ENCODE data around the gene STAT5B. TPM values are rescaled to one million over a fixed set of nuclear protein-coding genes. Genes with fewer than 3 reads are reported as not detected.

The STAT5B gene
- total RNA-seq, 1 donor from 2014 or later: 23.1 TPM

DNA sequence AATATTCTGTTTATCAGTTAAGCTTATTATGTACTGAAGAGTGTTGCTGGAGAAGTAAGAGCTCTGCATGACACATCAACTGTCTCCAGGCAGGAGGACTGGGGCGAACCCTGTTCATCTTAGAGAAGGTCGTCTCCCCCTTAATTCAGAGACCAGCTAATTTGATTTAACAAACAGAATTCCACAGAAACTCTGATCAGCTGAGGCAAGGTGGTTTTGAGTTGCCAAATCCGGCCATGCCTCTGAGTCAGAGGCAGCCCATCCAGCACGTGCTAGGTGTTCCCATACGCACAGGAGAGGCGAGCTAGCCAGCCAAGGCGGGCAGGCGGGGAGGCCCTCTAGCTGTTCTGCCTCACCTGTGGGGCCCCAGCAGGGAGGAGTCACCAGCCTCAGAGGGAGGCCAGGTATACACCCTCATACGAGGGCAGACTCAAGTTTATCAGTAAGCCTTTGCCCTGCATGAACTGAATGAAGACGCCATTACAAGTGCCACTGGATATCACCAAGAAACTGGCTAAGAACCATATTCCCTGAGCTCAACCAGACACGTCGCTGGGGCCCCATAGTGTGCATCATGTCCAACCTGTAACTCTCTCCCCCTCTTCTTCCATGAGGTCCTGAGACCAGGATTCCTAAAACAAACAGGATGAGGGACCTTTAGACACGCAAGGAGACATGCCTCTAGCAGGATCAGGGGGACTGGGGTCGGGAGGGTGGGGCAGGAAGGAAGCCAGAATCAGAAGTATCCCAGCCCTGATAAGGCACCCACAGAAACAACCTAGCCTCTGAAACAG, 37.8 kb upstream of the STAT5B start:
- Histone ChIP-seq H3K4me2 (ENCODE audit: low read length) (no peak overlapping the region), H3K4me3 (ENCODE audit: insufficient read depth, low read depth, low read length) (no peak overlapping the region), H3K36me3 (ENCODE audit: insufficient read depth, low read length) (peaks cover 17% of the 10 kb centered on the region), H3K79me2 (ENCODE audit: insufficient read depth, low read length) (no peaks in the 10 kb centered on the region), H4K20me1 (ENCODE audit: insufficient read depth, low read length) (peaks cover 16% of the 10 kb centered on the region), H3K27ac (ENCODE audit: low read depth, low read length) (no peak overlapping the region), H3K9ac (ENCODE audit: low read length) (no peak overlapping the region), H2AFZ (ENCODE audit: low read depth, low read length) (no peak overlapping the region), H3K9me3 (ENCODE audit: insufficient read depth, low read depth, low read length) (no peaks in the 10 kb centered on the region), H3K27me3 (ENCODE audit: insufficient read depth, low read length) (no peaks in the 10 kb centered on the region), H3K4me1 (ENCODE audit: insufficient read depth, low read length) (peaks cover 6% of the 10 kb centered on the region)
- DNase-seq (ENCODE audit: low read depth) (no peak), FAIRE-seq (no peak)
- no peak for TF ChIP-seq EZH2 (IDR thresholded peaks at IDR 0.05; ENCODE audit: insufficient read depth, low read length)
- TF ChIP-seq, protein P1, sequence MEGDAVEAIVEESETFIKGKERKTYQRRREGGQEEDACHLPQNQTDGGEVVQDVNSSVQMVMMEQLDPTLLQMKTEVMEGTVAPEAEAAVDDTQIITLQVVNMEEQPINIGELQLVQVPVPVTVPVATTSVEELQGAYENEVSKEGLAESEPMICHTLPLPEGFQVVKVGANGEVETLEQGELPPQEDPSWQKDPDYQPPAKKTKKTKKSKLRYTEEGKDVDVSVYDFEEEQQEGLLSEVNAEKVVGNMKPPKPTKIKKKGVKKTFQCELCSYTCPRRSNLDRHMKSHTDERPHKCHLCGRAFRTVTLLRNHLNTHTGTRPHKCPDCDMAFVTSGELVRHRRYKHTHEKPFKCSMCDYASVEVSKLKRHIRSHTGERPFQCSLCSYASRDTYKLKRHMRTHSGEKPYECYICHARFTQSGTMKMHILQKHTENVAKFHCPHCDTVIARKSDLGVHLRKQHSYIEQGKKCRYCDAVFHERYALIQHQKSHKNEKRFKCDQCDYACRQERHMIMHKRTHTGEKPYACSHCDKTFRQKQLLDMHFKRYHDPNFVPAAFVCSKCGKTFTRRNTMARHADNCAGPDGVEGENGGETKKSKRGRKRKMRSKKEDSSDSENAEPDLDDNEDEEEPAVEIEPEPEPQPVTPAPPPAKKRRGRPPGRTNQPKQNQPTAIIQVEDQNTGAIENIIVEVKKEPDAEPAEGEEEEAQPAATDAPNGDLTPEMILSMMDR (IDR thresholded peaks at IDR 0.05; ENCODE audit: insufficient read depth, low read depth, low read length): no peak
- no peak overlapping the region for H3K27ac Mint-ChIP-seq (ENCODE audit: unreplicated experiment)
- H3K36me3 Mint-ChIP-seq (ENCODE audit: low read depth, unreplicated experiment): peaks cover 20% of the 10 kb centered on the region
- H3K4me3 Mint-ChIP-seq (ENCODE audit: unreplicated experiment): no peak overlapping the region
- H3K9me3 Mint-ChIP-seq (ENCODE audit: unreplicated experiment): no peaks in the 10 kb centered on the region
- no peaks in the 10 kb centered on the region for H3K27me3 Mint-ChIP-seq (ENCODE audit: low read depth, unreplicated experiment)
- H3K4me1 Mint-ChIP-seq (ENCODE audit: low read depth, unreplicated experiment): peaks cover 9% of the 10 kb centered on the region

DNA sequence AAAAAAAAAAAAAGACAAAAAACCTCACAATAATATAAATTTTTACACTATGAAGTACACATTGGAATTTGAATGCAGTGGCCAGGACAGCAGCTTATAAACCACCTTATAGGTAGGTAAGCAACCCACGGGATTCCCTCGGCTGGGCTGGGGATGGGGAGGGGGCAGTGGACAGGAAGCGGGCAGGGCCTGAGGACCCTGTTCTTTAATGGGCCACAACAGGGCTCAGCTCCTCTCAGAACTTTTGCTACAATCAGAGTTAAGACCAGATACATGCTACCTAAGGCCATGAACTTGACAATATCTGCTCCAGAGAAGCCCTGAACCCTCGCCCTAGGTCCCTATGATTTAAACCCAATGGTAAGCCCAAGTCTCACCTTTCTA, 37.2 kb upstream of the STAT5B start:
- no peaks in the 10 kb centered on the region for H3K9me3 Mint-ChIP-seq (ENCODE audit: unreplicated experiment)
- Histone ChIP-seq H3K79me2 (ENCODE audit: insufficient read depth, low read length) (no peaks in the 10 kb centered on the region), H3K4me2 (ENCODE audit: low read length) (no peak overlapping the region), H3K27ac (ENCODE audit: low read depth, low read length) (no peak overlapping the region), H3K4me3 (ENCODE audit: insufficient read depth, low read depth, low read length) (no peak overlapping the region), H4K20me1 (ENCODE audit: insufficient read depth, low read length) (peaks cover 16% of the 10 kb centered on the region), H3K9ac (ENCODE audit: low read length) (no peak overlapping the region), H3K4me1 (ENCODE audit: insufficient read depth, low read length) (peaks cover 6% of the 10 kb centered on the region), H2AFZ (ENCODE audit: low read depth, low read length) (no peak overlapping the region), H3K9me3 (ENCODE audit: insufficient read depth, low read depth, low read length) (no peaks in the 10 kb centered on the region), H3K36me3 (ENCODE audit: insufficient read depth, low read length) (peaks cover 17% of the 10 kb centered on the region), H3K27me3 (ENCODE audit: insufficient read depth, low read length) (no peaks in the 10 kb centered on the region)
- H3K27ac Mint-ChIP-seq (ENCODE audit: unreplicated experiment): no peak overlapping the region
- FAIRE-seq (no peak), DNase-seq (ENCODE audit: low read depth) (no peak)
- no peak overlapping the region for H3K4me3 Mint-ChIP-seq (ENCODE audit: unreplicated experiment)
- H3K27me3 Mint-ChIP-seq (ENCODE audit: low read depth, unreplicated experiment): no peaks in the 10 kb centered on the region
- peaks cover 9% of the 10 kb centered on the region for H3K4me1 Mint-ChIP-seq (ENCODE audit: low read depth, unreplicated experiment)
- peaks cover 19% of the 10 kb centered on the region for H3K36me3 Mint-ChIP-seq (ENCODE audit: low read depth, unreplicated experiment)
- TF ChIP-seq, protein P1 (IDR thresholded peaks at IDR 0.05; ENCODE audit: insufficient read depth, low read depth, low read length): no peak
- TF ChIP-seq EZH2 (IDR thresholded peaks at IDR 0.05; ENCODE audit: insufficient read depth, low read length): no peak

Data from astrocyte (in vitro differentiated cells and primary cell).